GM10266 (cell line): ENCODE data around the gene SLC32A1.

Source experiments
- DNase-seq: peaks from one replicate; pipeline ENCODE4 v3.0.0; 2012; ENCODE audit errors: extremely low spot score
- CTCF ChIP-seq: IDR thresholded peaks from 2 replicates; pipeline ENCODE4 v1.5.1; 2012; ENCODE audit warnings: mild to moderate bottlenecking, low read depth; ENCODE audit not compliant: control insufficient read depth, insufficient read depth; ENCODE audit errors: missing control alignments

The SLC32A1 gene

GRCh38 chr20:38723848-38724625 is at the start of gene SLC32A1:
Gene SLC32A1, plus strand, starts transcription at chr20:38724486. Its CDS starts 239 bp downstream, at chr20:38724725.
- TF ChIP-seq CTCF: no peak
- DNase-seq: peak; percentile 40

DNA sequence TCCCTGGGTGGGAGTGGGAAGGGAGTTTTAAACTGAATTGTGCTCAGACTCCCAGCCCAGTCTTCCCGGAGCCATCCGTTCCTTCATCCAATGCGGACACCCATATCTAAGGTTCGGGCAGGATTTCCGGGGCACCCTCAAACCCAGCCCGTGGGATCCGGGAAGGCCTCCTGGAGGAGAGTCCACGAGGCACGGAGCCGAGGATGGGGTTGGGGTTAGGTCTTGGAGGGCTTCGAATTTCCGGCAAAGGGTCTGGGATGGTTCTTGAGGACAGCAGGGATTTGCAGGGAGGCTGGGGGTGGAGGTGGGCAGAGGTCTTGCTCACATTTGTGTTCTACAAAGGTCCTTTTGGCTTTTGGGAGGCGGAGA is 49.5 kb upstream of the SLC32A1 start:
- no peak for DNase-seq
- no peak for TF ChIP-seq CTCF

DNA sequence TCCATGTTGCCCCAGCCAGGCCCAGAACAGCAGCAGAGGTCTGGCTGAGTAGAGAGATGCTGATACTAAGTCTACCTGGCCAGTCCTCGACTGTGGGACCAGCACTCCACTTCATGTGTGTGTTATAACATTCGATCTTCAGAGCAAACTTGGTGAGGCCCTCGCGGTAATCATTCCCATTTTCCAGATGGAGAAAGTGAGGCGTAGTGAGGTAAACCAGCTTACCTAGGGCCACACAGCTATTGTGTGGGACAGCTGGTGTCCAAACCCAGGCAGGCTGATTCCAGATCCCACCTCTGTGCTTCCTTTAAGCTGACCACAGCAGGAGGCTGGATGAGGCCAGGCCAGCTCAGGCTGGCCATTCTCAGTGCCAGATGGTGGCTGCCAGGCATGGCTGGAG is 47.7 kb upstream of the SLC32A1 start:
- no peak for TF ChIP-seq CTCF
- no peak for DNase-seq

- no peak for TF ChIP-seq CTCF
- peak; percentile 35 for DNase-seq
These were observed 43.6 kb upstream of the SLC32A1 start for GRCh38 chr20:38680500-38681306.

DNA sequence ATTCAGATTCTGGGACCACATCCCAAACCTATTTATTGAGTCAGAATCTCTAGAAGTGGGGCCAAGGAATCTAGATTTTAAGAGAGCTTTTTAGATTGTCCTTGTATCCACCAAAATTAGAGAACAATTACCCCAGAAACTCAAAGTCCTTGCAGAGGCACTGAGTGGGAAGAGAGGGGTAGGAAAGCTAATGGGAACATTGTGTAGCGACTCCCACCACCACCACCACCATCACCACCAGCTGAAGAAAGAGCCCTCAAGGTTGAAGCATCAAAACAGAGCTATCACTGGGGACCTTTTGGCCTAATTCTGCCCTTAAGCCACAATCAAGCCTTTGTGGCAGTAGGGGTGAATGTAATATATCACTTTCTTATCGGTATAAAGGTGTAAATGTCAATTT is 39.0 kb upstream of the SLC32A1 start:
- TF ChIP-seq CTCF: no peak
- DNase-seq: no peak

GRCh38 chr20:38685853-38686473 is 38.3 kb upstream of the SLC32A1 start:
- TF ChIP-seq CTCF: no peak
- peak; percentile 40 for DNase-seq
